SH-SY5Y (cell line): ENCODE results near the gene P4HA3.

ENCODE experiments used
- GATA2 ChIP-seq: IDR thresholded peaks from 2 replicates; pipeline ENCODE4 v1.6.1; 2011; ENCODE audit warnings: mild to moderate bottlenecking, low read depth, low read length
- GATA3 ChIP-seq: IDR thresholded peaks from 2 replicates; pipeline ENCODE4 v1.6.1; 2011; ENCODE audit warnings: low read depth, mild to moderate bottlenecking, low read length, moderate library complexity

DNA sequence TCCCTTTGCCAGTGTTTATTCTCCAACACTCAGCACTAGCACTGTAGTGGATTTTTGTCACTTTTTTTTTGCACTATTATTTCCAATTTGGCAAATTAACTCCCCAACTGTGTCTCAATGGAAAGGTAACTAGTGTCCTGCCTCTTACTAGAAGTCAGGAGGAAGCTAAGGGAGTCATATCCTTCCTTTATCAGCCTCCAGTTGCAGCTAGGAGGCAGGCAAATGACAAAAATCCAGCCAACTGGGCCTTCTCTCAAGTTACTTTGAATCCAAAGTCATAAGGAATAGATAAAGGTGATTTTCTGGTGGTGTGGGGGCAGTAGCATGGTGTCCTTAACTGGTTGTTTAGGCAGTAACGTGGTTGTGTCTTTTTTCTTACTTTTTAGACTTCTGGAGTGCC lies 15.6 kb upstream of the P4HA3 start:
- TF ChIP-seq GATA3 (no peak), GATA2 (no peak)
